A549 treated with GW870086 at 1 μM for 4 hours (cell line): Measurements from ENCODE around the gene DCX. TPM values are rescaled to one million over a fixed set of nuclear protein-coding genes. Genes with fewer than 3 reads are reported as not detected.

ENCODE experiments used
- total RNA-seq: library from RNA; stranded (reverse); fragments of 200-300 nt; extraction: Qiagen RNA extraction; gene quantifications from 5 replicates; pipeline ENCODE4 v1.2.3, GENCODE V29; 2022; ENCODE audit warnings: low read depth

Gene DCX
- not detected in 5 replicates for total RNA-seq

GRCh38 chrX:111411983-111412382 is at the start of gene DCX:
Gene DCX (minus strand): TSS chrX:111412192. CDS start chrX:111410398, 1,794 bp downstream.

DNA sequence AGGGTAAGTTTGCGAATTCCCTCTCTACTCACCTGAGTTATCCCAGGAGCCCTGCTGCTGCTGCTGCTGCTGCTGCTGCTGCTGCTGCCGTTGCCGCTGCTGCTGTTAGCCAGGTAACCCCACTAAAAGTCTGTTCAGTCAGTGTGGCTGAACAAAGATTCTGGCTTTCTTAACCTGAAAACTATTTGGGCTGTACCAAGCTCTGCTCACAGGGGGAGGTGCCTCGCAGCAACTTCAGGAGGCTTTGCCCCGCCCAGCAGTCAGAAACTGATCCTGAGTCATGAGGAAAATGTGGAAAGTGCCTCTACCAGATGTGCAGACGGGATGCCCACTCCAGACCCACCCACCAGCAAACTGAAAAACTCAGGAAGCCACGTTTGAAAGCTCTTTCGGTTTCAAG is 141.7 kb downstream of the DCX start, which contains the start of gene CAPN6:
TSS of gene CAPN6 (minus strand) at position 145 of the 400 bp plus-strand sequence. CDS start 6,547 bp downstream, outside the sequence.

Other genes starting within 250 kb of the DCX start
- not detected in 5 replicates for gene CAPN6, start 141.7 kb downstream of the DCX start, total RNA-seq
- not detected in 5 replicates for gene SERTM2, start 99.5 kb upstream of the DCX start, total RNA-seq